SK-N-MC (cell line): ENCODE measurements around the gene EGR1.

ENCODE experiments used
- EZH2 ChIP-seq: fragments of 200-600 bp; sonication (generic); IDR thresholded peaks from one replicate; pipeline ENCODE4 v1.6.1; 2017; ENCODE audit warnings: antibody characterized with exemption
- POLR2AphosphoS5 ChIP-seq: IDR thresholded peaks from 2 replicates; pipeline ENCODE4 v1.6.1; 2012; ENCODE audit warnings: mild to moderate bottlenecking, low read depth, low read length, borderline replicate concordance

DNA sequence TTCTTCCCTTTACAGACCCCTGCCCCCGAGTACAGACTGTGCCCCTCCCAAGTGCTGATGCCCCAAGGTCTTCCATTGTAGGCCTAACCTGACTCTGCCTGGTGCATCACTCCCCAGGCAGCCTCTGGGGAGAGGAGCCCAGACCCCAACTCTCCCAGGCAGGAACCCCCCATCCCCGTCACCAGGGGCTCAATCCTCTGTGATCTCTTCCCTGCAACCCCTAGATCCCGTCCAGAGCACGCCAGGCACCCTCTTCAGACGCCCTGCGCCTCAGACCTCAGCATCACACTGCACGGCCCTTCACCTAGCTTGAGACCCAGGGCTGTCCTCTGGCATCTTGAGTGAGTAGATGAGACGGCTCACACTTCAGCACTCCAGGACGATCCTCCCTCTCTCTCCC, 6.4 kb upstream of the EGR1 start:
- no peak for TF ChIP-seq EZH2
- no peak for TF ChIP-seq POLR2AphosphoS5
